ENCODE results near the gene HERC5.
"Not testable (repeated sequence)": the region's sequence is repeated elsewhere in the genome, so short reads cannot be mapped to it uniquely, and the experiment has no call there.

The HERC5 gene

GRCh38 chr4:88456670-88457306, at the start of gene HERC5:
Gene HERC5 (plus strand): TSS chr4:88457119. CDS start chr4:88457270, 151 bp downstream.
- peak; percentile 85 to 95 (median 94) for DNase-seq

- no peak for DNase-seq
Observed at GRCh38 chr4:88409206-88409605, 47.7 kb upstream of the HERC5 start.

- DNase-seq: no peak
Observed at GRCh38 chr4:88409789-88410188, 47.1 kb upstream of the HERC5 start.

GRCh38 chr4:88411491-88412096, 45.3 kb upstream of the HERC5 start:
- DNase-seq: peak in 1 of 3 experiments; percentile 21

GRCh38 chr4:88413801-88414200, 43.1 kb upstream of the HERC5 start:
- no peak for DNase-seq

- no peak for DNase-seq
Observed at GRCh38 chr4:88414755-88415154, 42.2 kb upstream of the HERC5 start.

- no peak for DNase-seq
Observed at GRCh38 chr4:88415982-88416381, 40.9 kb upstream of the HERC5 start.

- no peak for DNase-seq
Observed at GRCh38 chr4:88418411-88418810, 38.5 kb upstream of the HERC5 start.

- no peak for DNase-seq
Observed at GRCh38 chr4:88419874-88420273, 37.0 kb upstream of the HERC5 start.

GRCh38 chr4:88420844-88421243, 36.1 kb upstream of the HERC5 start:
- no peak for DNase-seq

- DNase-seq: no peak
Observed at GRCh38 chr4:88422403-88422802, 34.5 kb upstream of the HERC5 start.

GRCh38 chr4:88429401-88429800, 27.5 kb upstream of the HERC5 start:
- DNase-seq: no peak

GRCh38 chr4:88435987-88436693, 20.8 kb upstream of the HERC5 start:
- no peak for DNase-seq

GRCh38 chr4:88437873-88438272, 19.0 kb upstream of the HERC5 start:
- not testable (repeated sequence) for DNase-seq

- no peak for DNase-seq
Observed at GRCh38 chr4:88439161-88439760, 17.7 kb upstream of the HERC5 start.

- DNase-seq: no peak
Observed at GRCh38 chr4:88440146-88440545, 16.8 kb upstream of the HERC5 start.

- no peak for DNase-seq
Observed at GRCh38 chr4:88441696-88442095, 15.2 kb upstream of the HERC5 start.

- DNase-seq: no peak
Observed at GRCh38 chr4:88442689-88443191, 14.2 kb upstream of the HERC5 start.

- no peak for DNase-seq
Observed at GRCh38 chr4:88443486-88443885, 13.4 kb upstream of the HERC5 start.

GRCh38 chr4:88445252-88445651, 11.7 kb upstream of the HERC5 start:
- no peak for DNase-seq

- no peak for DNase-seq
Observed at GRCh38 chr4:88446124-88446523, 10.8 kb upstream of the HERC5 start.

- DNase-seq: no peak
Observed at GRCh38 chr4:88447371-88448095, 9.4 kb upstream of the HERC5 start.

GRCh38 chr4:88448211-88448765, 8.6 kb upstream of the HERC5 start:
- DNase-seq: not testable (repeated sequence)

All from NCI-H1417 (cell line).